Endothelial cell of umbilical vein (primary cell): ENCODE measurements around the gene DCAF10.

Experiments used
- EZH2 ChIP-seq: IDR thresholded peaks from 2 replicates; pipeline ENCODE4 v1.6.1; 2012; ENCODE audit warnings: borderline replicate concordance, low read depth, mild to moderate bottlenecking, moderate library complexity, low read length, inconsistent platforms; ENCODE audit not compliant: severe bottlenecking
- GATA2 ChIP-seq: IDR thresholded peaks from 2 replicates; pipeline ENCODE4 v1.7.0; 2011; ENCODE audit warnings: low read depth, mild to moderate bottlenecking, moderate library complexity, mixed read lengths, low read length; ENCODE audit not compliant: insufficient read length, insufficient read depth
- JUN ChIP-seq: IDR thresholded peaks from 2 replicates; pipeline ENCODE4 v1.6.1; 2011; ENCODE audit warnings: borderline replicate concordance, low read depth; ENCODE audit not compliant: insufficient read length, insufficient read depth
- MYC ChIP-seq: IDR thresholded peaks from one replicate; pipeline ENCODE4 v1.6.1; 2011; ENCODE audit warnings: mild to moderate bottlenecking, low read depth, low read length
- POLR2A ChIP-seq: IDR thresholded peaks from 2 replicates; pipeline ENCODE4 v1.6.1; 2012; ENCODE audit warnings: low read depth, mild to moderate bottlenecking, control low read depth, low read length
- POLR2AphosphoS5 ChIP-seq: IDR thresholded peaks from 2 replicates; pipeline ENCODE4 v1.6.1; 2012; ENCODE audit warnings: low read depth, mild to moderate bottlenecking, control low read depth, low read length, moderate library complexity; ENCODE audit not compliant: insufficient read depth
- TF ChIP-seq, protein P1 (sequence below), 2 donors: IDR thresholded peaks; 1 replicate in 1 of 2; 2 replicates in 1 of 2; pipeline ENCODE4 v1.5.1; 2011; ENCODE audit warnings: low read length in 2 of 2, mild to moderate bottlenecking in 2 of 2, moderate library complexity in 2 of 2, control low read depth in 1 of 2, inconsistent platforms in 1 of 2, low read depth in 1 of 2; ENCODE audit not compliant: insufficient read depth in 1 of 2; ENCODE audit errors: extremely low read depth in 1 of 2

DNA sequence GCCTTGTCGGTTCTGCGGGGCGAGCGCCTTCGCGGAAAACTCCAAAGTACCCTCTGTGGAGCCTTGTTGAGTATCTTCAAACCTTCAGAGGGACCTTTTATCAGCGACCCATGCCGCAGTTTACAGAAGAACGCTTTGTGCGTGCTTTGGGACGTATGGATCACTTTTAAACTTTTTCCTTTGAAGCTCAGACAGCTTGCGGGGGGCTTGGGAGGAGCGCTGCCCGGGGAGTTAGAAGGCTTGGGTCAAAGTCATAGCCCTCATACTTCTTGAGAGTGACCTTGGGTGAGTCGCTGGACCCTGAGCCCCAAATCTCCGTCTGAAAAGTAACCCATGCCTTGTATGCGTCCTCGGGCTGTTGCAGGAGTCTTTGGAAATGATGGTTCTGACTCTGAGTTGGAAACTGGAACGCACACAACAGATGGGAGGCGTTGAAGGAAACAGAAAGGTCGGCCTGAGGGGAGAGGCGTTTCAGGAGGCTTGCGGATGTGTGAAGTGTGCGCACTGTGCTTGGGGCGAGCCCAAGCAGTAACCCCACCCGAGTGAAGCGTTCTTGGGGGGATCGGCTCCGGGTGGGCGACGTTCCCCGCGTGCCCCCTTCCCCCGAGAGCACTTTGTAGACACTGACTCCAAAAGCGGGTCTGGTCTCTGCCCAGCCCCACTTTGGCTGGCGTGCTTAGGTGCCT is 104.0 kb downstream of the DCAF10 start:
- TF ChIP-seq, protein P1, sequence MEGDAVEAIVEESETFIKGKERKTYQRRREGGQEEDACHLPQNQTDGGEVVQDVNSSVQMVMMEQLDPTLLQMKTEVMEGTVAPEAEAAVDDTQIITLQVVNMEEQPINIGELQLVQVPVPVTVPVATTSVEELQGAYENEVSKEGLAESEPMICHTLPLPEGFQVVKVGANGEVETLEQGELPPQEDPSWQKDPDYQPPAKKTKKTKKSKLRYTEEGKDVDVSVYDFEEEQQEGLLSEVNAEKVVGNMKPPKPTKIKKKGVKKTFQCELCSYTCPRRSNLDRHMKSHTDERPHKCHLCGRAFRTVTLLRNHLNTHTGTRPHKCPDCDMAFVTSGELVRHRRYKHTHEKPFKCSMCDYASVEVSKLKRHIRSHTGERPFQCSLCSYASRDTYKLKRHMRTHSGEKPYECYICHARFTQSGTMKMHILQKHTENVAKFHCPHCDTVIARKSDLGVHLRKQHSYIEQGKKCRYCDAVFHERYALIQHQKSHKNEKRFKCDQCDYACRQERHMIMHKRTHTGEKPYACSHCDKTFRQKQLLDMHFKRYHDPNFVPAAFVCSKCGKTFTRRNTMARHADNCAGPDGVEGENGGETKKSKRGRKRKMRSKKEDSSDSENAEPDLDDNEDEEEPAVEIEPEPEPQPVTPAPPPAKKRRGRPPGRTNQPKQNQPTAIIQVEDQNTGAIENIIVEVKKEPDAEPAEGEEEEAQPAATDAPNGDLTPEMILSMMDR (IDR thresholded peaks at IDR 0.05; ENCODE audit: extremely low read depth in 1 of 2, insufficient read depth in 1 of 2, low read depth in 1 of 2, low read length in 2 of 2), result no peak
- TF ChIP-seq POLR2AphosphoS5 (no peak), EZH2 (no peak), POLR2A (no peak), MYC (no peak), GATA2 (no peak), JUN (no peak)
